ENCODE measurements around the gene FOXJ3. TPM values are rescaled to one million over a fixed set of nuclear protein-coding genes. Genes with fewer than 3 reads are reported as not detected.

FOXJ3 gene
- total and polyA plus RNA-seq, 8 donors = 39.6 to 65.2 (median 57.0) TPM

DNA sequence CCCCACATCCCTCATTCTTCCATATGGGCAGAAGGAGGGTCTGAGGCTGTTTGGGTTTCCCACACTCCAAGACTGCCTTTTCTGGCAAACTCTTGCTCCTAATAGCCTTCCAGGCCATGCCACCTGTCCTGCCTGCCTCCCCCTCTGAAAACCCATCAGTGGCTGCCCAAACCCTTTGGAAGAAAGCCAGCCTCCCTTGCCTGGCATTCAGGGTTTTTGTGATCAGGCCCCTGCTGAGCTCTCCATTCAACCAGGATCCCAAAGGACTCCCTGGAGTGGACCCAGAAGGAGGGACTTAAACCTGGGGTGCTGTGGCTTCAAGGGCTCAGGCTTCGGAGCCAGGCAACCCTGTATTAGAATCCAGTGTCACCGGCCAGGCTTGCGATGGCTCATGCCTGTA lies 166.3 kb downstream of the FOXJ3 start:
- Histone ChIP-seq H3K27me3 (no peaks in the 10 kb centered on the region), H3K27ac (no peak overlapping the region), H3K4me1 (peaks cover 8 to 39% of the 10 kb centered on the region in 2 donors), H3K9me3 (no peaks in the 10 kb centered on the region), H3K4me3 (no peak overlapping the region), H3K36me3 (no peaks in the 10 kb centered on the region)
- ATAC-seq = no peak
- no peak for TF ChIP-seq CTCF (IDR thresholded peaks at IDR 0.05)
- no peak for DNase-seq
- intact Hi-C loops (cut with DNase I) = no loop called here

DNA sequence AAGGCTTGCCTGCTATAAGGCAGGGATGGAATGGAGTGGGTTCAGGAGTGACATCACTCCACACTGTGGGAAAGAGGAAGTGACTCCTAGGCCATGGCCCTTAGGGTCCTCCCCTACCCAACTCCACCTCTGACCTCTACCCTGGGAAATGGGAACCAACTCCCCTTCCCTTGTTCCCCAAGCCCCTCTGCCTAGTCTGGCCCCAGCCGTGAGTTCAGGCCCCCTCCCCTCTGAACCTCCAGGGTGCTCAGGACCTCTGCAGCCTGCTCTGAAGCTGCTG lies 166.7 kb downstream of the FOXJ3 start:
- no peaks in the 10 kb centered on the region for H3K36me3 ChIP-seq
- TF ChIP-seq CTCF (IDR thresholded peaks at IDR 0.05) = no peak
- intact Hi-C loops (cut with DNase I) = no loop called here
- H3K4me1 ChIP-seq = peaks cover 4 to 35% of the 10 kb centered on the region in 2 donors
- DNase-seq (no peak), ATAC-seq (no peak)
- no peaks in the 10 kb centered on the region for H3K27me3 ChIP-seq
- H3K4me3 ChIP-seq = no peak overlapping the region
- H3K27ac ChIP-seq = no peak overlapping the region
- H3K9me3 ChIP-seq = no peaks in the 10 kb centered on the region

DNA sequence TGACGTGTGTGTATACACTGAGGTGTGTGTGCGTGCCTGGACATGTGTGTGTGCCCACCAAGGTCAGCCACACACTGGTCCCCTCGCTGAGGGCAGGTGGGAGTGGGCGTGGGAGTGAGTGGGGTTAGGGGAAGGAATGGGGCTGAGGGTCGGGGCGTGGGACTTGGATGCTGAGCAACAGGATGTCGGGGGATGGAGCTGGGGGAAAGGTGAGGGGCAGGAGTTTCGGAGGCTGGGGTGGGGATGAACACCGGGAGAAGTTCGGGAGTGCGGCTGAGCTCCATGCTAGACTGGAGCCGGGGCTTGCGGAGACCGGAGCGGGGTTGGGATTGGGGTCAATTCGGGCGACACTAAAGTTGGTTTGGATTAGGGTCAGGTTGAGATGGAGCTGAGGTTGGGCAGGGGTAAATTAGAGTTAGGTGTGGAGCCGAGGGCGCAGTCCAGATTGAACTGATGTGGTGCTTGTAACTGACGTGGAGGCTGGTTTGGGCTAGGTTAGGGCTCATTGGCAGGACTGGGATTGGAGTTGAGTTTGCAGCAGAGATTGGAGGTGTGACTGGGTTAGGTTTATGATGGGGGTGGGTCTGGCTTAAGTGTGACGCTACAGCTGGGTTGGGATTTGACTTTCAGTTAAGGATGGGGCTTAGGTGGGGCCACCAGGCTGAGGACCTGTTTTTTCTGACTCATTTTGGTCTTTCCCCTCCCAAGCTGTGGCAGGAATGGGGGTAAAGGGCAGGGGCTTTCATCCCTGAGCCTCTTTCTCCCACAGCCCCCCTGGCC lies 167.2 kb downstream of the FOXJ3 start:
- DNase-seq (no peak), ATAC-seq (no peak)
- Histone ChIP-seq H3K4me3 (no peak overlapping the region), H3K27me3 (no peaks in the 10 kb centered on the region), H3K4me1 (peaks cover 4 to 30% of the 10 kb centered on the region in 2 donors), H3K9me3 (no peaks in the 10 kb centered on the region), H3K36me3 (no peaks in the 10 kb centered on the region), H3K27ac (no peak overlapping the region)
- intact Hi-C loops (cut with DNase I) = no loop called here
- TF ChIP-seq CTCF (IDR thresholded peaks at IDR 0.05) = no peak

GRCh38 chr1:42165511-42166210 lies 169.4 kb downstream of the FOXJ3 start:
- no peak for TF ChIP-seq CTCF (IDR thresholded peaks at IDR 0.05)
- H3K27ac ChIP-seq = no peak overlapping the region

GRCh38 chr1:42164551-42165420 lies 170.2 kb downstream of the FOXJ3 start, which contains the start of gene GUCA2A:
GUCA2A (minus strand) TSS chr1:42164745; CDS start chr1:42164712, 33 bp downstream.
- Histone ChIP-seq H3K4me1 (peaks cover 0 to 14% of the 10 kb centered on the region in 2 donors), H3K4me3 (no peak within 1 kb of the TSS), H3K36me3 (no peaks in the 10 kb centered on the region), H3K27ac (no peak within 1 kb of the TSS), H3K27me3 (no peaks in the 10 kb centered on the region), H3K9me3 (peaks cover 0 to 10% of the 10 kb centered on the region in 2 donors)
- no peak for TF ChIP-seq CTCF (IDR thresholded peaks at IDR 0.05)
- DNase-seq (no peak), ATAC-seq (no peak)
- intact Hi-C loops (cut with DNase I) = no loop called here

More at GRCh38 chr1:42165511-42166210, 169.4 kb downstream of the FOXJ3 start:
- ATAC-seq = peak; percentile 94
- H3K27me3 ChIP-seq = no peaks in the 10 kb centered on the region
- peak; percentile 41 to 90 (median 84) for DNase-seq
- no peak overlapping the region for H3K4me3 ChIP-seq
- peaks cover 0 to 5% of the 10 kb centered on the region in 2 donors for H3K9me3 ChIP-seq
- no peaks in the 10 kb centered on the region for H3K36me3 ChIP-seq
- intact Hi-C loops (cut with DNase I) = no loop called here
- peaks cover 0 to 14% of the 10 kb centered on the region in 2 donors for H3K4me1 ChIP-seq

All from left lung (tissue), 10 donors.